ENCODE data around the gene FPGS.

FPGS gene

GRCh38 chr9:127785933-127786772 is 16.5 kb upstream of the FPGS start, which contains the start of gene CDK9:
Gene CDK9, plus strand, starts transcription at chr9:127786034. Its CDS starts 115 bp downstream, at chr9:127786149.
- peak within 1 kb of the TSS; percentile 98 for H3K27ac ChIP-seq
- peak; percentile 93; the same call in 1 of the 2 replicates for TF ChIP-seq ZFX (IDR thresholded peaks at IDR 0.05)
- no peak for TF ChIP-seq CTCF (conservative IDR thresholded peaks at IDR 0.05)

- TF ChIP-seq ZFX (IDR thresholded peaks at IDR 0.05) (no peak), CTCF (conservative IDR thresholded peaks at IDR 0.05) (peak; percentile 79)
- H3K27ac ChIP-seq = peak overlapping the region; percentile 98
Measured at GRCh38 chr9:127786773-127787104, 15.9 kb upstream of the FPGS start.

- TF ChIP-seq CTCF (conservative IDR thresholded peaks at IDR 0.05) (no peak), ZFX (IDR thresholded peaks at IDR 0.05) (no peak)
Measured at GRCh38 chr9:127788337-127789011, 14.2 kb upstream of the FPGS start.

GRCh38 chr9:127789179-127789578 is 13.5 kb upstream of the FPGS start:
- H3K27ac ChIP-seq = no peak overlapping the region
- no peak for TF ChIP-seq CTCF (conservative IDR thresholded peaks at IDR 0.05)
- TF ChIP-seq ZFX (IDR thresholded peaks at IDR 0.05) = no peak

More at GRCh38 chr9:127788337-127789011, 14.2 kb upstream of the FPGS start:
- no peak overlapping the region for H3K27ac ChIP-seq

GRCh38 chr9:127790094-127790855 is 12.4 kb upstream of the FPGS start:
- no peak overlapping the region for H3K27ac ChIP-seq
- TF ChIP-seq CTCF (conservative IDR thresholded peaks at IDR 0.05) = no peak
- TF ChIP-seq ZFX (IDR thresholded peaks at IDR 0.05) = no peak

- TF ChIP-seq ZFX (IDR thresholded peaks at IDR 0.05) (no peak), CTCF (conservative IDR thresholded peaks at IDR 0.05) (no peak)
Measured at GRCh38 chr9:127791085-127791484, 11.6 kb upstream of the FPGS start.

More at GRCh38 chr9:127791085-127791484, 11.6 kb upstream of the FPGS start:
- no peak overlapping the region for H3K27ac ChIP-seq

Data from C4-2B (cell line).